Stimulated activated CD8-positive, alpha-beta memory T cell treated with anti-CD3 and anti-CD28 coated beads, Interleukin-12 subunit alpha, Interleukin-12 subunit beta, amount 100 ng/mL, for 4 hours (primary cell): ENCODE results near the gene INO80D.
A peak's percentile ranks its signal among the peaks of the same experiment; 100 is the strongest.
"Not testable (repeated sequence)": the region's sequence is repeated elsewhere in the genome, so short reads cannot be mapped to it uniquely, and the experiment has no call there.

Source experiments
- DNase-seq: peaks from one replicate; pipeline ENCODE4 v3.0.0-alpha.2; 2020; ENCODE audit warnings: low read depth

INO80D gene

DNA sequence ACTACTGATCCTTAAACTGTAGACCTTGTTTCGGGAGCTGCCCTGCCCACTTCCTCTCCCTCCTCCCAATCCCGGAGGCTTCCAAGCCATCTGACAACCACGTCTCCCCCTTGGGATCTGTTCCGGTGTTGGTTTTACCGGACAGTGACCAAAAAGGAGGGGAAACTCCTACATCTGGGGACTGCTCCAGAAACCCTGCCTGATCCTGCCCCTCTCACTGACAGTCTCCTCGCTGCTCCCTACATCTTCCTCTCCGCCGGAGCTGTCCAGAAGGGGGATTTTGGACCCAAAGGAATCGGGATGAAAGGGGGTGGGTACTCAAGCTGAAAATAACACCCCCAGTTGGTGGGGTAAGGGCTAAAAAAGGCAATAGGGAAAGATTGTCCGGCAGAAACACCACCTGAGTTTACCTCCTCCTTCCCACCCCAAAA, 1.5 kb downstream of the INO80D start:
- DNase-seq = peak; percentile 3

DNA sequence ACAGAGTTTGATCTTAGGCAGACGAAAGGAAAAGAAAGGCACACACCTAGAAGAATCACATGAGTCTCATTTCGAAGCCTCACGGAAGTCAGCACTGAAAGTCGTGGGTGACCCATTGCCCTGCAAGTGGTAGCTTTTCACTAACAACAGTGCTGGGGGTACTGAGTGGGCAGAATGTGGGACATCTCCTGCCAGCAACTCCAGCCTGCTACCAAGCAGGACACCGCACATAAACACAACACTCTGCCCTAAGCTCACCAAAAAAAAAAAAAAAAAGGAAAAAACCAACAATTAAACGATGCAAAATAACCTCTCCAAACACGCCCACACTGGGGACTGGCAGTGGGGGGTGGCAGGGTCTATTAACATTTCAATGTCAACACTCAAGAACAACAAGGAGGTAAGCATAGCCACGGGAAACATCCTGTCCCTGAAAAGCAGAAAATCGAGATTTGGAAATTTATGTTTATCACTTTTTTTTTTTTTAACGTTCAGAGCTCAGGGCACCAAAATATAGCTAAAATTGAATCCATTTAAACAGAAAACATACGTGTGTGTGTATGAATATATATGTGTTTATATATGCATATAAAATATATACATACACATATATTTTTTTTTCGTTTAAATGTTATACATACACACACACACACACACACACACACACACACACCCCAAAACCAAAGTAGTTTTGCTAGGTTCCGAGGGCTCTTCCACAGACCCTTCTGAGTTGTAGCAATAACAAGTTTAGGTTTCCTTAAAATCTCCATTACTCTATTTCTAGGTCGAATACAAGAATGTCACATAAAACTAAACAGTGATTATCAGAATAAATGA, 2.2 kb downstream of the INO80D start:
- DNase-seq = no peak

DNA sequence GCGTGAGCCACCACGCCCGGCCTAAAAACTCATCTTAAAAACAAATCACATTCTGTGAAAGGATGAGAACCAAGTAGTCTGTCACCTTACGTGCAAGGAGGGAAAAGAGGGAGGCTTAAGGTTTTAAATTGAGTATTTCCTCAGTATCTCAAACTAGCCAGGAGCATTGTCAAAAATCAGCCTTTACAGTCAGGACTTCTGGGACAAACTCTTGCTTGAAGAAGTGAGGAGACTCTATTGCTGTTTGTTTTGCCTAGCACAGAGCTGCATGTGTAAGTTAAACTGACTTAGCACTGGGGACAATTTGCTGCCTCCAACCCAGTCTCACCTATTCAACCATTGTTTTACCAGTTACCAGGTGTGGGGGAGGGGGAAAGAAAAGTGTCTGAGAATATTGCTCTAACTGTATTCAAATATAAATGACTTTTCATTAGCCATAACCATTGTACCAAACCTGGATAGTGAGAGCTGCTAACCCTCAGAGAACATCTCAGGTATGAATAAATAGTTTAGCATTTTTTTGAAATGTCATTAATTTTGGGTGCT, 3.6 kb downstream of the INO80D start:
- DNase-seq = no peak

DNA sequence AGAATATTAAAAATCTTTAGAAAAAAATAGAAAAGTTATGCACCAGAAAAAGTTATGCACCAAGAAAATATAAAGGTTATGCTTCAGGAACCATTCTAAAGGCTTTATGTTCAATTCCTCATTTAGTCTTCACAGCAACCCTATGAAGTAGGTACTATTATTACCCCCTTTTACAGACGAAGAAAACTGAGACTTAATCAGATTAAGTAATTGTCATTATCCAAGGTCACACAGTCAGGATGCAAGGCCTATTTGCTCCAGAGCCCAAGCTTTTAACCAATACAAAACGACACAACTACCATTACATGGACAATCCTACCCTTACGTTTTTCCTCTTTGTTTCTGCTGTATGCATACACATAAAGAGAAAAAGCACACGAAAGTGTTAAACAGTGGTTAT, 5.0 kb downstream of the INO80D start:
- no peak for DNase-seq

DNA sequence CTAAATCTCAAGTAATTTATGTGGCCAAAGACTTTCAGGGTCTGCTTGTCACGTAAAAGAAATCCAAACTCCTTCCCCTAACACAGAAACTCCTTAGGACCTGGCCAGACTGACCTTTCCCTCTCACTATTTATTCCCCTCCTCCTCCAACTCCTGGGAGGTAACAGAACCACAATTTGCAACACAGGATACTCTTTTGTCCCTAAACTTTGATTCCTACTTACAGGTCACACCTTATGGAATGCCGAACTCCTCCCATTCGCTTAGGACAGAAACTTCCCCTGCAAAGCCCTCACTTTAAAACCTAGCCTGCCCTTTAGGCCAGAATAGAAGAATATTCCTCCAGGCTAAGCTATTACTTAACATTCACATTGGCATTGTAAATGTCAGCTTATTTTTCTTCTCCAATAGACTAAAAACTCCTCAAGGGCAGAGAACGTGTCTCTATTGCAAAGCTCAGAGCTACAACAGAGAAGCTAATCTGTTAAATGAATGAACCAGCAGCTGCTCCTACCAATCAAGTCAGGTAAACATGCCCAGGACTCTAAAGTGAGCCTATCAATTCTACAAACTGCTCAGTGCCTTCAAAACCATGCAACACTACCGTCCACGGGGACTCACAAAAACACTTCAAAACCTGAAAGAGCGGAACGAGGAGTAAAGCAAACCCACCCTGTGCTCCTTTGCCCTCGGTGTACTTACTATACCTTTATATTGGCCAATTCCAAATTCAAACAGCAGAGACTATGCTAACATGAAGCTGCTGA, 6.1 kb downstream of the INO80D start:
- DNase-seq = no peak

DNA sequence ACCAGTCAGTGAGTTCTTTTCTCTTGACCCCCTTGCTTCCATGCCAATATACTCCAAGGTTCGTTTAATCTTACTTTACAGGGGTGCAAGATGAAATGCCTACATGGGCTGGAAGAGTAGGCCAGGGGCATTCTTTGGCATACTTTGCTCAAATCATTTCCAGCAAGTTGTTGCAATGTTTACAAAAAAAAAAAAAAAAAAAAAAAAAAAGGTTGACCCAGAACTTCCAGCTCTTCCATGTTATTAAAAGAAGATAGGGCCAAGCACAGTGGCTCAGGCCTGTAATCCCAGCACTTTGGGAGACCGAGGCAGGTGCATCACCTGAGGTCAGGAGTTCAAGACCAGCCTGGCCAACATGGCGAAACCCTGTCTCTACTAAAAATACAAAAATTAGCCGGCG, 8.1 kb downstream of the INO80D start:
- DNase-seq = not testable (repeated sequence)

DNA sequence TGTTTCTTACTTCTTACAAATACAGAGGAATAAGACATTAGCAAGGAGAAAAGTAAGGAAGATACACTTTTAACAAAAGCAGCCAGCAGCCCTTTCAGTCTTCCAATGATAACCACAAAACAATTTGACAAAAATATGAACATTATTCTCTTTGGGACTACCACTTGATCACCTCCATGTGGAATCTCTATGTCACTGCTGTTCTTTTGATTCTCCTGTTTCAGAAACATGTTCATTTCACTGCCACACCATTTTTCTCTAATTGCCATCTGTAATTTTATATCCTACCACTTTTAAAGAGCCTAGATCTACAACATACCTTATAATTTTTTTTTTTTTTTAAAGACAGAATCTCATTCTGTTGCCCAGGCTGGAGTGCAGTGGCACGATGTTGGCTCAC, 10.9 kb downstream of the INO80D start:
- no peak for DNase-seq

DNA sequence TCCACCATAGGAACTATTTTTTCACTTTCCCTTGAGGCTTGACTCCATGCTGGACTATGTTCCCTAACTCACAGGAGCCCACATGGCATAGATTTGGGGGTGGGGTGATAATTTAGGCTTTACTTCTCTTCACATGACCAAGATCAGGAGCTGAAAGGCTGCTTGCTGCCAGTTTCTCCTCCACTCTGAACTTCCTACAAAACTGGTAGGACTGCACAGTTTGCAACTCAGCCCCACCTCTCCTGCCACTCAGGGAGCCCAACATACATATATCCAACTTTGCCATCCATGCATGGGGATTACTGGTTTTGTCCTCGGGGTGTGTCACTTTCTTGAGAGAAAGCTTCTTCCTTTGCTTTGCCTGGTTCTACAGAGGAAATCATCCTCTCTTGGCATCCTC, 14.2 kb downstream of the INO80D start:
- no peak for DNase-seq

DNA sequence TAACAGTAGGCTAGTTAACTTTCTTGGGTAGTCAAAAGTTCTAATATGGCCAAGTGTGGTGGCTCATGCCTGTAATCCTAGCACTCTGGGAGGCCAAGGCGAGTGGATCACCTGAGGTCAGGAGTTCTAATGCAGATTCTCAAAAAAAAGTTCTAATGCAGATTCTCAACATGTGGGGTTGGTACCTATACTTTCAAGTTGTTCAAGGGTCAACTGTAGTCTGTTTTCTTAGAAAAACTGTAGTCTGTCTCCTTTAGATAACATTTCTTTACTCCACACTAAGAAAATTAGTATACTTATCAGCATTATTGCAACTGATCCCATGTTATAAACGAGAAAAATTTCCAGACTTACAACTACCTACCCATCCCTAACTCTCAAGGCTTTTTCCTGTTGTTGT, 16.6 kb downstream of the INO80D start:
- no peak for DNase-seq

DNA sequence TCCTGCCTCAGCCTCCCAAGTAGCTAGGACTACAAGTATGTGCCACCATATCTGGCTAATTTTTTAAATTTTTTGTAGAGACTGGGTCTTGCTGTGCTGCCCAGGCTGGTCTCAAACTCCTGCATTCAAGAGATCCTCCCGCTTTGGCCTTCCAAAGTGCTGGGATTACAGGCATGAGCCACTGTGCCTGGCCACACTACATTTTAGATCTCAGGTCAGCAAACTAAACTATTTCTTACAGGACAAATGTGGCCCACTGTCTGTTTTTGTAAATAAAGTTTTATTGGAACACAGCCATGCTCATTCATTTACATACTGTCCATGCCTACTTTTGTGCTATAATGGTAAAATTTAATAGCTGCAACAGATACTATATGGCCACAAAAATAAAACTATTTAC, 17.8 kb downstream of the INO80D start:
- DNase-seq = no peak

DNA sequence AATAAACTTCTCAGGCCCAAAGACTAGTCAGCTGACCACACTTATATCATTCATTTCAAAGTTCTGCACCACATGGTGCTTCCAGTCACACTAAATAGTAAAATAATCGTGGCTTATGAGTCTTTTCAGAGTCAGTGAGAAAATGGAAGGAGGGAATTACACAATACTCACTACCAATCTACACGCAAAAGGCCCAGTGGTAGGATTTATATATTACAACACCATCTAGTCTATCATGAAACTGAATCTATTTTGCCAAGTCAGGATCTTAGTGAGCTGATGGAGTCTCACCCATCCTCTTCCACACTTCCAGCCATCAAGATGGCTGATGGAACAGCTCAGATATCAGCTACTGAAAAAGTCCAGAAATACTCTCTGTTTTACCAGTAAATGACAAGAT, 21.9 kb downstream of the INO80D start:
- no peak for DNase-seq

DNA sequence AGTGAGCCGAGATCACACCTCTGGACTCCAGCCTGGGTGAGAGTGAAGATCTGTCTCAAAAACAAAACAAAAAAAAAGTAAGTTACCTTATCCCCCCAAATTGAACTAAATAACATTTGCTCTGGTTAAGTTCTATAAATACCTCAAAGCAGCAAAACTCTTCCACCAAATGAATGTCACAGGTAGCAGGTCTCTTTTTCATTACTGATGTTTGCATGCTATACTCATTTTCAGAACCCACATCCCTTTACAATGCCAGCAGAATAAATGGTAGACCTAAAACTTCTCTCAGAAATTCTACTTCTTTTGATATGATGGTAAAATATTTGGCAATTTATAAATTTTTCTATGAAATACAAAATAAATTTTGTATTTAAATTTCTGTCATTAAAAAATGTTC, 22.3 kb downstream of the INO80D start:
- no peak for DNase-seq

DNA sequence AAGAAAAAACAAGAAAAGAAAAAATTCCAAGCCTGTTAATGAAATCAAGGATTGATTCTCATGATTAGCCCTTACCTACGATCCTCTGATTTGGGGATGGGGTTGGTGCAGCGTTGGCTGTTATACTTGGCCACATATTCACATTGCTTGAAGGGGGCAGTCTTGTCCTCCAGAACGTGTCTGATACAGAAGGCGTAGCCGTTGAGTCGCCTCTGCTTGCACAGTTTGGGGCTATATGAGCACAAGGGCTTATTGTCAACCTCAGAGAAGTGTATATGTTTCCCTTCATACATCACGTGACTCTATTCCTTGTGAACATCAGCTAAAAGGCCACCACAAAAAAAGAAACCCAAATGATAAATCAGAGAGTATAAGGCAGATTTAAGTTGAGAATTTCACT, 23.2 kb downstream of the INO80D start:
- DNase-seq = no peak

DNA sequence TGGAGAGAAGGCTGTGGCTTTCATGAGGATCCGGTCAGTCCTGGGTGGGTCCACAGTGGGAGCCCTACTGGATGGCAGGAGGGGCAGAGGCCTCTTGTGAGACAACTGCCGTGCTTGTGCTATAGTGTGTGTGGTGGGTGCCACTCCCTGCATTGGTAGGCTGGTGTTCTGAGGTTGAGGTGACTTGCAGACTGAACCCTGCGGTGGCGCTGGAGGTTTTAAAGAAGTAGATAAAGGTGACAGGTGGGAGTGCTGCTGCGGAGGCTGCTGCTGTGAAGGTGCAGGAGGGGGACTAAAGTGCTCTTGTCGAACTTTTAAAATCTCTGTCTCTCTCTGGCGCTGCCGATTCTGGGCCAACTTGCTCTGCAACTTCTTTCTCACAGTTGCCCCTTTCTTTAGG, 29.7 kb downstream of the INO80D start:
- no peak for DNase-seq

DNA sequence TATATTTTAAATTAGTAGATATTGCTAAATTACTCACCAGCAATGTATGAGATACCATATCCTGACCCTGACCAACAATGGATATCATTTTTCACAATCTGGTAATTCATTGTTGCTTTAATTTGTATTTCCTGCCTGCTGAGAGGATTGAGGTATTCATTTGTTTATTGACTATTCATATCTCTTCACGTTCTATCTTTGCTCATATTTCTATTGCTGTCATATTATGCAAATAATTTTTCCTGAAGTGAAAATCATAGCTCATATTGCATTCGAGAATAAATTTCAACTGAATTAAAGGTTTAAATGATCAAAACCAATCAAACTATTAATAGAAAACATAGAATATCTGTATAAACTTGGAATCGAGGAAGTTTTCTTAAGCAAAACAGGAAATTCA, 31.0 kb downstream of the INO80D start:
- no peak for DNase-seq

DNA sequence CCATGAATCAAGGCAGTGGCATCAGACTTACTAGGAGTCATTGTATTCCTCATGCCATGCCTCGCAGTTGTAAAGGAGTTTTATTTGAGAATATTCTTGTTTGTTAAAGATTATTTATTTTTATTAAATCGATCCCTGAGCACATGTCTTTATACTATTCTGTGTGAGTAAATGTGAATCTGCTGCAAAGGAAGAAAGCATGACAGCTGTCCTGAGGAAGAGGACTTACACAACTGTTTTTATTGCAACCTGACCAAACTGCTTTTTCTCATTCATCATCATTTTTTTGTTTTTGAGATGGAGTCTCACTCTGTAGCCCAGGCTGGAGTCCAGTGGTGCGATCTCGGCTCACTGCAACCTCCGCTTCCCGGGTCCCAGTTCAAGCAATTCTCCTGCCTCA, 34.1 kb downstream of the INO80D start:
- DNase-seq = no peak

DNA sequence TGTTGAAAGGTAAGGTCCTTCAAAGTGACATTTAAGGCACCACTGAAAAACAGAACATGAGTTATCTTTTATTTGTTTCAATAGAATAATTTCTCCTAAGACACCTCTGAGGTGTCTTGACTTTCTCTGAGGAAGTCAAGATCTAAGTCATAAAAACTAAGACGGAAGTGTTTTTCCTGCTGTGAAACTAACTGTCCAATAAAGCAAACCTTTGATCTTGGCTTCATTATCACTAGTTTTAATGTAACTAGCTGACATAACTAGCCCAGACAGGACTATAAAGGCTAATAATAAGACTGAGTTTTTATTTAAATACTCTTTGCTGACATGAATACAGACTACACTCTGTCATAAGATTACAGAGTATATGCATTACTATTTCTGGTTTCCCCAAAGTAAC, 36.6 kb downstream of the INO80D start:
- DNase-seq = no peak

DNA sequence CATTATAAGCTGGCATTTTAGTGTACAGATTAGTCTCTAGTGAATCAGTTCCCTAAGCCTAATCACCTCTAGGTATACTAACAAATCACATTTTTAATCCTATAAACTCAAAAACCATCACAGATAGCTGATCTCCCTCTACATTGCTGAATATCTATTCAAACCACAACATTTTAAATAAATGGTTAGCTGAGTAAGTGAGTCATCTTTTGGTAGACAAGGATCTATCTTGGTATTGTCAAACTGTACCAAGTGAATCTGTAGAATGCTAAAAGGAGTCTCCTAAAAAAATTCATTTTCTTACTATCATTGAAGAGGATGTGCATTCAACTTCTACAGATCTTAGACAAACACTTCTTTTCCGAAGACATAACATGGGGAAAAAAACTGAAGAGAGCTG, 40.7 kb downstream of the INO80D start:
- DNase-seq = no peak

DNA sequence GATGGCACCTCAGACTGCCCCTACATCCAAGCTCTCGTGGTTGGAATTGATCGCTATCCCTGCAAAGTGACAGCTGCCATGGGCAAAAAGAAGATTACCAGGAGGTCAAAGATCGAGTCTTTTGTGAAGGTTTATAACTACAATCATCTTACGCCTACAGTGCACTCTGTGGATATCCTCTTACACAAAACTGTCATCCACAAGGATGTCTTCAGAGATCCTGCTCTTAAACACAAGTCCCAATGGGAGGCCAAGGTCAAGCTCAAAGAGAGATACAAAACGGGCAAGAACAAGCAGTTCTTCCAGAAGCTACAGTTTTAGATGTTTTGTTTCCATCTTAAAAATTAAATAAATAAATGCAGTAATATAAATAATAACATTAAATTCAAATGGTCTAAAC, 45.4 kb downstream of the INO80D start:
- DNase-seq = no peak

DNA sequence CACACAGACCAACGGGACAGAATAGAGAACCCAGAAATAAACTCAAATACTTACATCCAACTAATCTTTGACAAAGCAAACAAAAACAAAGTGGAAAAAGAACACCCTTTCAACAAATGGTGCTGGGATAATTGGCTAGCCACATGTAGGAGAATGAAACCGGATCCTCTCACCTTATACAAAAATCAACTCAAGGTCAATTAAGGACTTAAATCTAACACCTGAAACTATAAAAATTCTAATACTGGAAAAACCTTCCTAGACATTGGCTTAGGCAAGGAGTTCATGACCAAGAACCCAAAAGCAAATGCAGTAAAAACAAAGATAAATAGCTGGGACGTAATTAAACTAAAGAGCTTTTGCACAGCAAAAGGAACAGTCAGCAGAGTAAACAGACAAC, 50.6 kb downstream of the INO80D start:
- DNase-seq = not testable (repeated sequence)

DNA sequence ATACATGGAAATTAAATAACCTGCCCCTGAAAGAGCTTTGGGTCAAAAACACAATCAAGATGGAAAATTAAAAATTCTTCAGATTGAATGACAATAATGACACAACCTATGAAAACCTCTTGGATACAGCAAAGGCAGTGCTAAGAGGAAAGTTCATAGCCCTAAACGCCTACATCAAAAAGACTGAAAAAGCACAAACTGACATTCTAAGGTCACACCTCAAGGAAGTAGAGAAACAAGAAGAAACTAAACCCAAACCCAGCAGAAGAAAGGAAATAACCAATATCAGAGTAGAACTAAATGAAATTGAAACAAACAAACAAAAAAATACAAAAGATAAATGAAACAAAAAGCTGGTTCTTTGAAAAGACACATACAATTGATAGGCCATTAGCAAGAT, 52.5 kb downstream of the INO80D start:
- not testable (repeated sequence) for DNase-seq

DNA sequence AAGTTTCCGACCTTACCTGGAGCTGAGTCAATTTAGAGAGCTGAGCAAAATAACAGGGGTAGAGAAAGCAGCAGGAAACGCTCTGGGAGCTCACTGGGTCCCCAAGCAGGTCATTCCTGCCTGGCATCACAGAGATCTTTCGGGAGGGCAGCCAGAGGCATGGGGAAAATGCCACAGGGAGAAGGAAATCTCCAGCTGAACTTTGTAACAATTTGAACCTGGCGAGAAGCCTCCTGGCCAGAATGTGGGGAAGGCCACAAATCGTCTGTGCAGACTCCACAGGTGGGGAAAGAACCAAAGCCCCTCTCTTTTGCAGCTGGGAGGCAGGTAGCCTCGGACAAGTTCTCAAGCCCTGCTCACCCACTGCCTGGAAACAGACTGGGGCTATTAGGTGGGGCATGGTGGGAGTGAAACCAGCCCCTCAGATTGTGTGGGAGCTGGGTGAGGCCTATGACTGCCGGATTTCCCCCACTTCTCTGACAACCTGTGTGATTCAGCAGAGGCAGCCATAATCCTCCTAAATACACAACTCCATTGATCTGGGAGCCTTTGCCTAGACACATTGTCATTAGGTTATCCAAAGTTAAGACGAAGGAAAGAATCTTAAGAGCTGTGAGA, 53.9 kb downstream of the INO80D start:
- DNase-seq = no peak
